ENCODE data around the gene CALU. TPM values are rescaled to one million over a fixed set of nuclear protein-coding genes. Genes with fewer than 3 reads are reported as not detected.

CALU gene
- total RNA-seq, 2 experiments from 2014 or later: 28.4 to 29.9 TPM

GRCh38 chr7:128744366-128744905 is 5.3 kb downstream of the CALU start:
- Histone ChIP-seq H3K4me1 (ENCODE audit: insufficient read depth, low read length) (peaks cover 12% of the 10 kb centered on the region), H3K36me3 (ENCODE audit: insufficient read depth, low read length) (peaks cover 13% of the 10 kb centered on the region), H3K27me3 (ENCODE audit: control insufficient read depth in 1 of 2, insufficient read depth in 2 of 2, low read length in 2 of 2) (no peaks in the 10 kb centered on the region), H3K4me3 (ENCODE audit: low read length) (no peak overlapping the region), H3K9me3 (ENCODE audit: control insufficient read depth in 1 of 2, insufficient read depth in 1 of 2, low read length in 2 of 2) (no peaks in the 10 kb centered on the region), H3K27ac (ENCODE audit: low read depth in 1 of 2, low read length in 2 of 2) (no peak overlapping the region)
- H3K27me3 Mint-ChIP-seq: no peaks in the 10 kb centered on the region
- no peak for DNase-seq
- intact Hi-C loops (cut with DNase I, micrococcal nuclease): loop anchor here in 1 of 2 experiments (5.0 to 10.0 kb wide), 2 partner anchors 308 to 1160 kb away; partner anchors contain the start of genes ARF5 and GCC1
- H3K27ac Mint-ChIP-seq: no peak overlapping the region
- ATAC-seq (ENCODE audit: poor library complexity): no peak
- H3K4me3 Mint-ChIP-seq: no peak overlapping the region
- POLR2A ChIA-PET: no interaction called here
- H3K36me3 Mint-ChIP-seq (ENCODE audit: low read depth): peaks cover 40% of the 10 kb centered on the region
- H3K4me1 Mint-ChIP-seq (ENCODE audit: low read depth): peaks cover 69% of the 10 kb centered on the region
- no peaks in the 10 kb centered on the region for H3K9me3 Mint-ChIP-seq
- no peak for TF ChIP-seq CTCF (IDR thresholded peaks at IDR 0.05)
- CTCF ChIA-PET: no interaction called here

GRCh38 chr7:128745706-128746105 is 6.5 kb downstream of the CALU start:
- Histone ChIP-seq H3K27ac (ENCODE audit: low read depth in 1 of 2, low read length in 2 of 2) (no peak overlapping the region), H3K36me3 (ENCODE audit: insufficient read depth, low read length) (peaks cover 23% of the 10 kb centered on the region), H3K4me3 (ENCODE audit: low read length) (no peak overlapping the region), H3K4me1 (ENCODE audit: insufficient read depth, low read length) (peaks cover 5% of the 10 kb centered on the region), H3K27me3 (ENCODE audit: control insufficient read depth in 1 of 2, insufficient read depth in 2 of 2, low read length in 2 of 2) (no peaks in the 10 kb centered on the region), H3K9me3 (ENCODE audit: control insufficient read depth in 1 of 2, insufficient read depth in 1 of 2, low read length in 2 of 2) (no peaks in the 10 kb centered on the region)
- no peak for TF ChIP-seq CTCF (IDR thresholded peaks at IDR 0.05)
- POLR2A ChIA-PET: interaction anchor here (0.6 kb wide), 1 partner anchor 261 kb away, joined by 3 read pairs; no protein-coding TSS in a partner anchor
- CTCF ChIA-PET: no interaction called here
- intact Hi-C loops (cut with DNase I, micrococcal nuclease): loop anchor here in 1 of 2 experiments (10.0 kb wide), 1 partner anchor 1161 kb away; the partner anchor contains the start of genes ARF5 and GCC1
- peaks cover 46% of the 10 kb centered on the region for H3K36me3 Mint-ChIP-seq (ENCODE audit: low read depth)
- no peaks in the 10 kb centered on the region for H3K9me3 Mint-ChIP-seq
- peaks cover 57% of the 10 kb centered on the region for H3K4me1 Mint-ChIP-seq (ENCODE audit: low read depth)
- H3K27ac Mint-ChIP-seq: no peak overlapping the region
- DNase-seq (no peak), ATAC-seq (ENCODE audit: poor library complexity) (no peak)
- no peak overlapping the region for H3K4me3 Mint-ChIP-seq
- H3K27me3 Mint-ChIP-seq: no peaks in the 10 kb centered on the region

- Histone ChIP-seq H3K4me3 (ENCODE audit: low read length) (no peak overlapping the region), H3K27ac (ENCODE audit: low read depth in 1 of 2, low read length in 2 of 2) (no peak overlapping the region), H3K4me1 (ENCODE audit: insufficient read depth, low read length) (no peaks in the 10 kb centered on the region), H3K36me3 (ENCODE audit: insufficient read depth, low read length) (peaks cover 32% of the 10 kb centered on the region), H3K27me3 (ENCODE audit: control insufficient read depth in 1 of 2, insufficient read depth in 2 of 2, low read length in 2 of 2) (no peaks in the 10 kb centered on the region), H3K9me3 (ENCODE audit: control insufficient read depth in 1 of 2, insufficient read depth in 1 of 2, low read length in 2 of 2) (no peaks in the 10 kb centered on the region)
- POLR2A ChIA-PET: interaction anchor here (2.1 kb wide), 1 partner anchor 8 kb away, joined by 12 read pairs; the partner anchor contains the start of gene CALU
- H3K27me3 Mint-ChIP-seq: no peaks in the 10 kb centered on the region
- peaks cover 39% of the 10 kb centered on the region for H3K4me1 Mint-ChIP-seq (ENCODE audit: low read depth)
- ATAC-seq (ENCODE audit: poor library complexity): no peak
- peaks cover 60% of the 10 kb centered on the region for H3K36me3 Mint-ChIP-seq (ENCODE audit: low read depth)
- no peaks in the 10 kb centered on the region for H3K9me3 Mint-ChIP-seq
- intact Hi-C loops (cut with DNase I, micrococcal nuclease): loop anchor here in 1 of 2 experiments (10.0 kb wide), 1 partner anchor 1163 kb away; the partner anchor contains the start of genes ARF5 and GCC1
- no peak overlapping the region for H3K4me3 Mint-ChIP-seq
- CTCF ChIA-PET: no interaction called here
- H3K27ac Mint-ChIP-seq: no peak overlapping the region
- no peak for DNase-seq
- no peak for TF ChIP-seq CTCF (IDR thresholded peaks at IDR 0.05)
Measured at GRCh38 chr7:128747327-128748079, 8.3 kb downstream of the CALU start.
